Measurements from ENCODE around the gene TRPM5.

TRPM5 gene

DNA sequence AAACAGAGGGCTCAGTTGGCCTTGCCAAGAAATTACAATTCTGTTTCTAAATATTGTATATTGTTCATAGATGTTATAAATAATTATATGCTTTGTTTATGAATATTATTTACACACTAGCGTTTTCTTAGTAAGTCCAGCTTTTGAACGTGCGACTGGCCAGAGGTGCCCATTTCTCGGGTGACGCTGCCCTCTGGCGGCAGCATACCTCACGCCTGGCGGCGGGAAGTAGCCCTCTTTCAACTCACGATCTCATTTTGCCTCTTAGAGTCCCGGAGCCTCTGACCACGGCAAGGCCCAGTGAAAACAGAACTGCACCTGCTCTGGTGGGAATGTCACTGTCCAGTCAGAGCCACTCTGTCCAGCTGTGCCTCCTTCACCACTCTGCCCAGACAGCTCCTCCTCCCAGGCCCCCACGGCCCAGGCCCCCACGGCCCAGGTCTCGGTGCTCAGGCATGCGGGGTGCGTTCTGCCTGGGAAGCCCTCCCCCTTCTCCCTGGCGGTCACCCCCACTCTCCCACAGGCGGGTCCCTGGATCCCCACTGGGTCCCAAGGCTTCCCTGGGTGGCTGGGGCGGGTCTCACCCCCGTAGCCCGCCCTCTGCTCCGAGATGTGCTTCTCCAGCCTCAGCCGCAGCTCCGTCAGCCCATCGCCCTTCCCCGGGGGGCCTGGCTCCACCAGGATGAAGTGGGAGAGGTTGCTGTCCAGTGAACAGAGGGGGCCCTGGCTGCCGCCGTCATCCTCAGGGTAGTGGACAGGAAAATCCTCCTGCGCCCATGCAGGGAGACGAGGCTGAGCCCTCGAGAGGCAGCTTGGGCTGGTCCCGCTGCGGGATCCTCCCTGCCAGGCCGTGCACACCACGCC lies 24.4 kb downstream of the TRPM5 start:
- DNase-seq = peak; percentile 64

DNA sequence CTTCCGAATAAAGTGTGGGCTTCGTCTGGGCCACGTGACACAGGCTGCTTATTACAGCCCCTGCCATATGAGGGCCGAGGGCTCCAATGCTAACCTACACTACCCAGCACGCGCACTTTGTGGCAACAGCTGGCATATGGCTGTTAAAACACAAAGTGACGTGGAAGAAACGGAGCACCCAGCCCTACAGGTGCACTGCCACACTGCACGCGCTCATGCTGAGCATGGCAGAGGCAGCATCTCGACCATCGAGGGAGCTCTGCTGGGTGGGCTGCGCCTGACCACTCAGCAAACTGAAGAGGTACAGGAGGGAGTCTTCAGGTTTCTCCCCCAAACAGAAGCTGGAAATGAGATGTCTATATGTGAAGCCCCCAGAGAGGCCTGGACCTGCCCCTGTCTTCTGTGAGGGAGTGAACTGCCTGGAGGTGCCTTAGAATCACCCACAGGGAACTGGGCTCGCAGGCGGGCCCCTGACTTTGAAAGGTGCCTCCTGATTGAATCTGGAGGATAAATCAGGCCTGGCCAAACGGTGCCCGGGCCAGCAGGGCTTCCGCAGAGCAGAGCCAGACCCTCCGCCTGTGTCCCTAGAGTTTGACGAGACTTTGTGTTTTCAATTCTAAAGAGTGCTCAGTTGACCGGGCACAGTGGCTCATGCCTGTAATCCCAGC lies 25.5 kb downstream of the TRPM5 start:
- DNase-seq = no peak

DNA sequence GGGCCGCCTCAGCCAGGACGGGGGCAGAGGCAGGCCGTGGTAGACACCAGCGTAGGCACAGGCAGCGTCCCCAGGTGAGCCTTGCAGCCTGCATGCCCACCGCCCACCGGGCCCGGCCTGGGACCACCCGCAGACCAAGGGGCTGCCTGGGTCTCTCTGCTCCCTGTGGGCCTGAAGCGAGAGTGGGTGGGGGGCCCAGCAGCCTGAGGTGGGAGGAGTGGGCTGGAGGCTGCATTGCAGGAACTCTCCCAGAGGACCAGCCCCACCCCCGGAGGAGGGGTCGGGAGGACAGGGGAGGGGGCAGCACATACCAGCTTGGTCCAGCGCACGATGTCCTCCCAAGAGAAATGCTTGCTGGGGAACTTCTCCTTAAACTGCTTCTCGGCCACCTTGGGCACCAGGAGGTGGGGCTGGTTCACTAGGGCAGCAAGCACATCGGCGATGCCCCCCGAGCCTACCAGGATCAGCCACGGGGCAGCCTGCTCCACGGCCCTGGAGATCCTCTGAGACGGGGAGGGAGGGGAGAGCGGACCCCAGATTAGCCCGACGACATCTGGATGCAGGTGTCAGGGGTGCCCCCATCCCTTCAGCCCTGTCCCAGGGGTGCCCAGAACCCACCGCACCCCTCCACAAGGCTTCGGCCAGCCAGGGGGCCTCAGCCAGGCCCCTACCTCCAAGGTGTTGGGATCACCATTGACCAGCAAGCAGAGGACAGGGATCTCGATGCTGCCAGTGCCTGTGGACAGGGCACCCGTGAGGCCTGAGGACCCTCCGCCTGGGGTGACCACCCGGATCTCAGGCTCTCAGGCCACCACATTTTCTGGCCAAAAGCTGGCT lies 26.2 kb downstream of the TRPM5 start:
- DNase-seq = no peak

DNA sequence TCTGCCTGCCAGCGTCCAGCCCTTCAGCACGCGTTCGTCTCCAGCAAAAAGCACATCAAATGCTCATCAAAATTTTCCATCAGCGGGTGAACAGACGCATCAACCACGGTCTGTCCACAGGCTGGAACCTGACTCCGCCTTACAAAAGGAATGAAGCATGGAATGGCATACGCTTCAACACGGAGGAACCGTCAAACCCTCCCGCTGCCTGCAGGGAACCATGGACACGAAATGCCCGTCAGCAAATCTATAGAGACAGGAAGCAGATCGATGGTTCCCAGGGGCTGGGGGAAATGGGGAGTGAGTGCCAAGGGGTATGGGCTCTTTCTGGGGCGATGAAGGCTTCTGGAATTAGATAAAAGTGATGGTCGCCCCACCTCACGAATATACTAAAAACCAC lies 27.5 kb downstream of the TRPM5 start:
- no peak for DNase-seq

DNA sequence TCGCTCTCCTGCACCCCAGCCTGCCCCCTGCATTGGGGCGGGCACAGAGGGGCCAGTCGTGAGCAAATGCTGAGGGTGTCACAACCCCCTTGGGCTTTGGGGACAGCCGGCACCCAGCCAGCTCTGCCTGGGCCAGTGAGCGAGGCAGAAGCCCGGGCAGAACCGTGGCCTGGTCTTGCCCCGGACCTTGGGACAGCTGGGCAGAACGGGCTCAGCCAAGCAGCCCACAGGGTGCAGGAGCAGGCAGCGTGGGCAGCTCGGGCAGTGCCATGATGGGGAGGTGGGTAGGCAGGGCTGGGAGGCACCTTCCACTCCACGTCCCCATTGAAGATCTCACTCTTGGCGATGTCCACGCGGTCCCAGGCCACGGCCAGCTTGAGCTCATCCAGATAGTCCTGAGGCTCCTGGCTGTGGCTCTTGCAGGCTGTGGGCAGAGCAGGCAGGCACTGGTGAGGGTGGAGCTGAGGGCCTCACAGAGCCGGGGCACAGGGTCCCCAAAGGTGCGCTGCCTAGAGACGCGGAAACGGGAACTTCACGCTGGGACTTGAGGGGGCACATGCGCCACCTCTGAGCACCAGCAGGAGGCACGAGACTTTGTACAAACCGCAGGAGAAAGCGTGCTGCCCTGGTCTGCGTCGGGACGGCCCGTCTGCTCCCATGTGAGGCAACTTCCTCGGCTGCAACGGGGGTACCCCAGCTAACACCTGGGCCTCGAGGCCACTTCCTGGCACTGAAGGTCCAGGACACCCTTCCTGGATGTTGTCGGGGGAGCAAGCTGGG lies 28.5 kb downstream of the TRPM5 start:
- DNase-seq = no peak

DNA sequence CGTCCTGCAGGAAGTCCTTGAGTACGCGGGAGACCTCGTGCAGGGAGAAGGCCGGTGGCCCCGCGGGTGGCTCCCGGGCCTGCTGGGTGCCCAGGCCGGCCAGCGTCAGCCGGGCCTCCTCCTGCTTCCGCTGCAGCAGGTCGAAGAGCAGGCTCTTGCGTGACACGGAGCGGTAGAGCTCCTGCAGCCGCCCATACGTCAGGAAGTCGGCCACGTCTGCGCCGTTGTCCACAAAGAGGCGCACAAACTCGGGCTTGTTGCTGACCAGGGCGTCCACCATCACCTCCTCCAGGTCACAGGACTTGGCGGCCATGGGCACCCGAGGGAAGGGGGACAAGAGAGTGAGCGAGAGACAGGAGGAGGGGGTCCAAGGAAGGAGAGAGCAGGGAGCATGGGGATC lies 29.1 kb downstream of the TRPM5 start:
- no peak for DNase-seq

DNA sequence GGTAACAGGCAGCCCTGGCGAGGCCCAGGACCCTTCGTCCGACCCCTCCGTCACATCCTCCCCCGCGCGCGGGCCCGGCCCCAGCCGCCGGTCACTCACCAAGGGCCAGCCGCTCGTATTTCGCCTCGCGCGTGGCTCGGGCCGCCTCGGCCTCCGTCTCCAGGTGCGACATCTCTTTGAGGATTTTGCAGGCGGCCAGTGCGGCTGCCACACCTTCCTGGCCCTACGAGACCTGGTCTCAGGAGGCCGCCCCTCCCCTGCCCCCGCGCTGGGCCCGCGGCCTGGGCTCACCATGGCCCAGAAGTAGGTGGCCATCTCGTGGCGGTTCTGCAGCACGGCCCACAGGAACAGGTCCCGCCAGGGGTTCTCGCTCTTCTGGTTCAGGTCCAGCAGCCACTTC lies 29.7 kb downstream of the TRPM5 start:
- no peak for DNase-seq

DNA sequence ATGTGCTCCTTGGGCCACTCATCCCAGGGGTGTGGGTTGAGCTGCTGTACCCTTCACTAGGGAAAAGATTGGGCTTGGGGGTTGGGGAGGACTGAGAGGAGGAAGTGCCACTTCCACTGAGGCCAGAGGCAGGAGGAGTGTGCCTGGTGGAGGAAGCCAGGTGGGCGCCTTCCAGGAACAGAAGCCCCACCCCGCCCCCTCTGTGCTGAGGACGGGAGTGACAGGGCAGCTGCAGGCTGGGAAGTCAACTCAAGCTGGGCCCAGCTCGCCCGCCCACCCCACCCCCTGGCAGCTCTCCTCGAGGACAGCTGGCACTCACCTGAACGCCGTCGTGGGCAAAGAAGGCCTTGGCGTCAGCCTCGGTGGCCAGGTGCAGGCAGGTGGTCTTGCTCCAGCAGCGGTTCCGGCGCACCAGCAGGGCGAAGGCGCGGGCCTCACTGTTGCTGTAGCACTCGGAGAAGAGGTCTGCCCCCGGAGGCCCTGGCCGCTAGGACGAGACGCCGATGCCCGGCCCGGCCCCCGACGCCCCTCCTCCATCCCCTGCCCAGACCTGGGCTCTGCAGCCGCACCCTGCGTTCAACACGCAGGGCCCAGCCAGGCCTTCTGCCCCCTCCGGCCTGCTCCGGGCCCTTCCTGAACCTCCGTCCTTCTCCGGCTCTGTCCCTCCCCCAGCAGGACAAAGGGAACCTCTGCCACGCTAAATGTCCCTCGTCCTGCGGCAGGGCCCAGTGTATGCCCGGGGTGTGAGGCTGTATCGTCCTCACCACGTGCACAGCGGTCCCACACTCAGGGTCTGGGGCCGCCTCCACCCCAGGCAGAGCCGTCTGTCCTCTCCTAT lies 30.4 kb downstream of the TRPM5 start:
- no peak for DNase-seq

DNA sequence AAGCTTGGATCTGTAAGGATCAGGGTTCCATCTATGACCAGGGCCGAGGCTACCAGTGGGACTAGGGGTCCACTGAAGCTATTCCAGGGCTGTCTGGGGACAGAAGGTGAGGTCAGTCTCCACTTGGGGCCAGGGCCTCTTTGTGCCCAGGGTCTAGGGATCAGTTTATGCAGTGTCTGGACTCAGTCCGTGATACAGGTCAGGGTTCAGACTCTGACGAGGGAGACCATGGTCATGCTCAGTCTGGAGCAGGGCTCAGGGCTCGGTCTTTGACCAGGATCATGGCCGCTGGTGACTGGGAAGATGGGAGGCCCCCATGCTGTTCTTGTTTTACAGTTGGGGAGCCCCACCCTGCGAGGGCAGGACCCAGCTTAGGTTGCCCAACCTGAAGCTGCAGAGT lies 32.0 kb downstream of the TRPM5 start:
- DNase-seq = no peak

DNA sequence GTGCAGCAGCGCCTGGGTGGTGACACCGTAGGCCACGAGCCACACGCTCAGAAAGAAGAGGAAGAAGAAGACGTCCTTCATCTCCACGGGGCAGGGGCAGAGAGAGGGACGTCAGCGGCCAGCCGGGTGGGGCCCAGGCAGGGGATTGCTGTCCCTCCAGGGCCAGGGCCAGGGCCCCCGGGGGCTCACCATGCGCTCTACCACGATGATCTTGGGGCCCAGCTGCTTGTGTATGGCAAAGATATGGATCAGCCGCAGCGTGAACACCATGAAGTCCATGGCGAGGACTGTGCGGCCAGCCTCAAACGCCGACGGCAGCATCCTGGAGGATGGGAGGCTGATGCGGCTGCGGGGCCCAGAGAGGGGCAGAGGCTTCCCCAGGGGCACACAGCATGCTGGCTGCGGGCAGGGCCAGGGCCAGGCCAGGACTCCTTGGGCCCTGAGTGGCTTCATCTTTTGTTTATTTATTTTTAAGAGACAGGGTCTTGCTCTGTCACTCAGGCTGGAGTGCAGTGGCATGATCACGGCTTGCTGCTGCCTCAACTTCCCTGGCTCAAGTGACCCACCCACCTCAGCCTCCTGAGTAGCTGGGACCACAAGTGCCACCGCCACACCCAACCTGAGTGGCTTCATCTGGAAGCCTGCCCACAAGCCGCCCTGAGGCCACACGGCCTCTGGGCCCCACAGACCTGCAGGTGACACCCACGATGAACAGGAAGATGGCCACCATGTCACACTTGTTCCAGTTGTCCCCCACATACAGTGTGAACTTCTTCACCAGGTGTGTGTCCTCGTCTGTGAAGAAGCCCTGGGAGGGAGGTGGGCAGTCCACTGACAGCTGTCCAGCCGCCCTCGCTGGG lies 32.6 kb downstream of the TRPM5 start:
- no peak for DNase-seq

DNA sequence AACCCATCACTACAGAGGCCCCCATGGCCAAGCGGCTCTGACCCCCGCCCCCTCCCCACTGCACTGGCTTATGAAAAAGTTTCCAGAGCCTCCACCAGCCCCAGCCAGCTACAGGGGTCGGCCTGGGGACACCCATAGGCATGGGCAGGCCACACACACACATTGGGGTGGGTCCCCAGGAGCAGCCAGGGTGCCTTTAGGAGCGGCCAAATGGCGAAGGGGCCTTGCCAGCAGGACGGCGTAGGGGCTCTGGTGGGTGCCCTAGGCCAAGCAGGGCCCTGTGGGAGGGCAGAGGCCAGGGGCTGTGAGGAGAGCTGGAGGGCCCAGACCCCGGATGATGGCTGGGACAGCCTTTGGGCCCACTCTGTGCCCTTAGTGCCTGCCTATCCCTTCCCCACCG lies 33.7 kb downstream of the TRPM5 start:
- no peak for DNase-seq

DNA sequence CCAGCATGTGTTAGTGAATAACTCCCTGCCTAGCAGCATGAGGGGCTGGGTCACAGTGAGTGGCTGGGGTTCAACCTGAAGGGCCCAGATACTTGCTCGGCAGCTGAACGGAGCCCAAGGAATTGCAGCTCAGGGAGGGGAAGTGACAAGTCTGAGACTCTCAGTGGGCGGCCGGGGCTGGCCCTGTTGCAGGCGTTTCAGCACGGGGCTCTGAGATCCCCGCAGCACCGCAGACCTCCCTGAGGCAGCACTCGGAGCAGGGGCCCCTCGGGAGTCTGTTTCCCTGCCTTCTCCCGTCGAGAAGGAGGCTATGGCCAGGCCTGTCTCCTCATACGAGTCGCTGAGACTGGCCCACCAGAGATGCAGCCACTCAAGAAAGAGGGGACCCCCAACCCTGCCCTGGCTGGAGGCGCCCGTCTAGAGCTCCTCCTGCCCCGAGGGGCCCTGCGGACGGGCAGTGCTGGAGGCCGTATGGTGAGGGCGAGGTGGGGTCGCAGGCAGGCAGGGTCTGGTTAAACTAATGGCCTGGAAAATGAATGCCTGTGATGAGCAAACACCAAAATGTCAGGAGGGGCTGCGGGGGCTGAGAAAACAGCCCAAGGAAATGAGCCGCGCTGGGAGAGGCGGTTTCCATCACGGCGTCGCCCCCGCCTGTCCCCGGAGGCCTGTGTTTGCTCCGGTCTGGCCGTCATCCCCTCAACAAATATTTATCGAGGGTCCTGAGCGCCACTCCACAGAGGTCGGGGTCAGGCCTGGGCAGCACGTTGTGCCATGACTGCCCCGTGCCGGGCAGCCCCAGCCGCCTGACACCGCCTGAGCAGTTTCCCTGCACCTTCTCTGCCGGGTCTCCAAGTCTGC lies 34.5 kb downstream of the TRPM5 start:
- DNase-seq = no peak

DNA sequence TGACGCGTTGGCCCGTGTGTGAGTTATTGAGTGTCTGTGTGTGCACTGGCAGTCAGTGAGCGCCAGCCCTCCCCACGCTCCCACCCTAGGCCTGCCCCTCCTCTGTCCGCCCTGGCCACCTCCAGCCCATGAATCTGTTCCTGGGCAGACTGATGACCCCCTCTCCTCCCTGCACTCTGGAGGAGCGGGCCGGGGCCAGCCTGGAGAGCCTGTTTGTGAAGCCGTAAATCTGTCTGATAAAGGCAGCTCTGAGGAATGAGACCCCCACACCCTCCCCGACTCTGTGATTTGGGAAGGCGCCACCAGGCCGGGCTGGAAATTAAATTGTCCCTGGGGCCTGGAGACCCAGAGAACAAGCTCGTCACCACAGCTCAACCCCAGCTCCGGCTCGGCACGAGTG lies 35.2 kb downstream of the TRPM5 start:
- DNase-seq = no peak

DNA sequence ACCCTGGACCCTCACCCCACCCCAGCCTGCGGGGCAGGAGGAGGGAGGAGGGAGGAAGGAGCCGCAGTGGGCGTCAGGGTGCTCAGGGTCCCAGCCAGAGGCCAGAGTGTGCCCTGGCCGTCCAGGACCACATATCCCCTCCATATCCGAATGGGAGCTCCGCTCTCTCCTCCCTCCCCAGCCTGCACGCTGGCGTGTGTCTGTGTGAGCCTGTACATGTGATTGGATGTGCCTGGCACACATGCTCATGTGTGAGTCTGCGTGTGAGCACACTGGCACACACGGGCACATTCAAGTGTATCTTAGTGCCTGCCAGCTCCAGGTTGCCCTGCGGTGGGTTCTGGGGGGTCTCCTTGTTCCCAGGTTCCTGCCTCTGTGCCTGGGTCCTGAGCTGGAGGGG lies 35.6 kb downstream of the TRPM5 start:
- no peak for DNase-seq

DNA sequence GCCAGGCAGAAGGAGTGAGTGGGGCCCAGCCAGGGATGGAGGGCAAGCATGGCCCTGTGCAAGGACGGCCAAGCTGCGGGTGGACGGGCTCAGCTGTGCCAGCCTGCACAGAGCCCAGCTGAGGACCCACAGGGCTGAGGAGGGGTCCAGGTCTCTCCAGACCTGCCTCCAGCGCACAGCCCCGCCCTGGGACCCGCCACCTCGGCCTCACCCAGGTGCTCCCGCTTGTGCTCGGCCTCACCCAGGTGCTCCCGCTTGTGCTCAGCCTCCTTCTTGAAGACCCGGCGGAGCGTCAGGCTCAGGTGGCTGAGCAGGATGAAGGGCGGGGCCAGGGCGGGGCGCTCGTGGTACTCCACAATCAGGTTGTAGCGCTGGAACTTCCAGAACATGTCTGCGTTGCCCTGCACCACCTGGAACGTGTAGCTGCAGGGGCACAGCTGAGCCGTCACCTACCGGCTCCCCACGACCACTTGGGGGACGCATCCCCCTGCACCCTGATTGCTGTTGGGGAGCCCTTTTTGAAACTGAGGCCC lies 37.4 kb downstream of the TRPM5 start:
- no peak for DNase-seq

DNA sequence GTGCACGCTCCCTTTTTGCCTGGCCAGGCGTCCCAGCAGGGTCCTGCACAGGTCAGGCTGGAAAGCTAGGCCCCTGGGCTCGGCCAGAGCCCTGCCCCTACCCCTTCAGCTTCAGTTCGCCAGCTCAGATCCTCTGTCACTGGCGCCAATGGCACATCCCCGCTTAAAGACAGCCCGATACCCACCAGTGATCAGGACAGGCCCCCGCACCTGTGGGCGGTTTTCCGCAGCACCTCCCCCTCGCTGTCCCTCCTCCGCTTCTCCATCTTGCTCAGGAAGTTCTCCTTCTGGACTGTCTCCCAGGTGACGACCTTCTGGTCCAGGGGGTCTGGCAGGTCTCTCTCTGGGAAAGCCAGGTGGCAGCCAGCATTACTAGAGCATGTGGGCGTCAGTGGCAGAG lies 37.9 kb downstream of the TRPM5 start:
- no peak for DNase-seq

DNA sequence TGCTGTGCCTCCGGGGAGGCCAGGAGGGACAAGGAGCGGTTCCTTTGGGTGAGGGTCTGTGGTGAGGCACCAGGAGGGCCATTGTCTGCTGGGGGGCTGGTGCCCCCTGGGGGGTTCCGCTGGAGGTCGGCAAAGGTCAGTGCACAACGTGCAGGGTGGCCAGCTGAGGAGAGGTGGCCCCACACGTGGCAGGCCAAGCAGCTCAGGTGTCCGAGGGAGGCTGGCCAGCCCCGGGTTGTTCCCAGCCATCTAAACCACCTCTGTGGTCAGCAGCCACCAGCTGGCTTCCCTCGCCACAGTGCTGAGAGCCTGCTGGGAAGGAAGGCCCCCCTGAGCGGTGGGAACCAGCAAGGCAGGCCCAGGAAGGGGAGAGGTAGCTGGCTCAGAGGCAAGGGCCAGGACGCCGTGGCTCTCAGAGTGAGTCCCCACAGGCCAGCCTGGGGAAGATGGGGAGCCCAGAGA lies 39.5 kb downstream of the TRPM5 start:
- no peak for DNase-seq

DNA sequence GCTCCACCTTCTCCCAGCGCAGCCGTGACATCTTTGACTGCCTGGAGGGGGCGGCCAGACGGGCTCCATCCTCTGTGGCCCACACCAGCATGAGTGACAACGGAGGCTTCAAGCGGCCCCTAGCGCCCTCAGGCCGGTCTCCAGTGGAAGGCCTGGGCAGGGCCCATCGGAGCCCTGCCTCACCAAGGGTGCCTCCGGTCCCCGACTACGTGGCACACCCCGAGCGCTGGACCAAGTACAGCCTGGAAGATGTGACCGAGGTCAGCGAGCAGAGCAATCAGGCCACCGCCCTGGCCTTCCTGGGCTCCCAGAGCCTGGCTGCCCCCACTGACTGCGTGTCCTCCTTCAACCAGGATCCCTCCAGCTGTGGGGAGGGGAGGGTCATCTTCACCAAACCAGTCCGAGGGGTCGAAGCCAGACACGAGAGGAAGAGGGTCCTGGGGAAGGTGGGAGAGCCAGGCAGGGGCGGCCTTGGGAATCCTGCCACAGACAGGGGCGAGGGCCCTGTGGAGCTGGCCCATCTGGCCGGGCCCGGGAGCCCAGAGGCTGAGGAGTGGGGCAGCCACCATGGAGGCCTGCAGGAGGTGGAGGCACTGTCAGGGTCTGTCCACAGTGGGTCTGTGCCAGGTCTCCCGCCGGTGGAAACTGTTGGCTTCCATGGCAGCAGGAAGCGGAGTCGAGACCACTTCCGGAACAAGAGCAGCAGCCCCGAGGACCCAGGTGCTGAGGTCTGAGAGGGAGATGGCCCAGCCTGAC lies 41.2 kb downstream of the TRPM5 start:
- DNase-seq = no peak

DNA sequence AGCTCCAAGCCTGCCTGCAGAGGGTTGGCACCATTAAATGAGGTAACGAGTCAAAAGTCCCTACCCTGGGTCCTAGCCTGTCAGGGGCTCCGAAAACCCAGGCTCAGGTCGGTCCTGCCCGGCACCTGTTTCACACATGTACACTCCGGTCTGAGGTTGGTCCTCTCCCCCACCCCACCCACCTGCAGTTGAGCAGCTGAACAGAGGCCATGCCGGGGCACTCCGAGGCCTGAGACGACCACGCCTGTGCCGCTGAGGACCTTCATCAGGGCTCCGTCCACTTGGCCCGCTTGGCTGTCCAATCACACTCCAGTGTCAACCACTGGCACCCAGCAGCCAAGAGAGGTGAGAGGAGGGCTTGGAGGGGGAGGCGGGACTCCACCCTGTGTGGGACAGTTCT lies 42.2 kb downstream of the TRPM5 start:
- no peak for DNase-seq
